GM21390 (cell line): ENCODE results near the gene IL32.

Experiments
- ATAC-seq: cut with Tn5 transposase; IDR thresholded peaks from one replicate; pipeline ENCODE4 v1.9.1; 2021; ENCODE audit not compliant: unreplicated experiment

The IL32 gene

DNA sequence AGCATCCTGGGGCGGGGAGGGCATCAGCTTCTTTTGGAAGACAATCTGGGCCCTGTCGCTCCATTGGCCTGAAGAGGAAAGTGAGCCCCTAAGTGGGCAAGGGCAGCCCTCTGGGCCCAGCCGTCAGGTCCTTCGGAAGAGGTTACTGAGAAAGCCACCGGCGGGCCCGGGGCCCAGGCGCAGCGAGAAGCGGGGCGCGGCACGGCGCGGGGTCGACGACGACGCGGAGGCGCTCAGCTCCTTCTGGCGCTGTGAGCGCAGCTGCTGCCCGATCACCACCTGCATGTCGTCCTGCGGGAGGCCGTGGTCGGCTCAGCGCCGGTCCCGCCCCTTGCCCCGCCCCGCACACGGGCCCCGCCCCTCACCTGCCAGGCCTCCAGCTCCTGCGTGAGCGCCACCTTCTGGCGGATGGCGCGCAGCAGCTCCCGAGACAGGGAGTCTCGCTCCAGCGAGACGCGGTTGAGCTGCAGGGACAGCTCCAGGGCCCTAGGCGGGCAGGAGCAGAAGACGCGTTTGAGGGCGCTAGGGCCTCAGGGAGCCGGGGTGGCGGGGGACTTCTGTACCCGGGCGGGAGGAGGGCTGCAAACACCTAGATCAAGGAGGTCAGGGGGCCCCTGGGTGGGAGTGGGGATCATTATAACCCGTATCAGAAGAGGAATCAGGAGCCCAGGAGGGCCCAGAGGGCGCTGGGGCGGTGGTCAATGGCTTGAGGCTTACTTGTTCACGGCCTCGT is 37.3 kb upstream of the IL32 start:
- no peak for ATAC-seq

DNA sequence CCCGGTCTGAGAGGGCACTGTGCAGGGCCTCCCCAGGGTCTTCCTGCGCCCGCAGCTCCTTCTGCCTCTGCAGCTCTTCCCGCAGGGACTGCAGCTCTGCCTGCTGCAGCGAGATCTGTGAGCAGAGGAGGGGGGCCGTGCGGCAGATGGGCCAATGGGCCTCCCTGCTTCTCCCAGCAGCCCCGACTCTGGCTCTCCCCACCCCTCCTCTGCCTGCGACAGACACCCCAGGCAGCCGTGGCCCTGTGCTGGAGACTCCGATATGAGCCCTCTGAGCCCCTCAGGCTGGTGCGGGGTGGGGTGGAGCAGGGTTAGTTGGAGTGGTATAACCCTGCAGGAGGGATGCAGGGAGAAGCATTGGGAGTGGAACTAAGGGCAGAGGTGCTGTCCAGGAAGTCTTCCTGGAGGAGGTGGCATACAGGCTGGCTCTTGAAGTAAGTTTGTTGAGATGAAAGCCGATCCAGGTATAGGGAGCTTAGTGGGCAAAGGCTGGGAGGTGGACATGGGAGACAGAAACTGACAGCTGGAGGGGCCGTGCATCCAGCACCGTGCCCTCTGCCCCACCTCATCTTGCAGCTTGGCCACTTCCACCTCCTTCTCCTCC is 36.6 kb upstream of the IL32 start:
- no peak for ATAC-seq

DNA sequence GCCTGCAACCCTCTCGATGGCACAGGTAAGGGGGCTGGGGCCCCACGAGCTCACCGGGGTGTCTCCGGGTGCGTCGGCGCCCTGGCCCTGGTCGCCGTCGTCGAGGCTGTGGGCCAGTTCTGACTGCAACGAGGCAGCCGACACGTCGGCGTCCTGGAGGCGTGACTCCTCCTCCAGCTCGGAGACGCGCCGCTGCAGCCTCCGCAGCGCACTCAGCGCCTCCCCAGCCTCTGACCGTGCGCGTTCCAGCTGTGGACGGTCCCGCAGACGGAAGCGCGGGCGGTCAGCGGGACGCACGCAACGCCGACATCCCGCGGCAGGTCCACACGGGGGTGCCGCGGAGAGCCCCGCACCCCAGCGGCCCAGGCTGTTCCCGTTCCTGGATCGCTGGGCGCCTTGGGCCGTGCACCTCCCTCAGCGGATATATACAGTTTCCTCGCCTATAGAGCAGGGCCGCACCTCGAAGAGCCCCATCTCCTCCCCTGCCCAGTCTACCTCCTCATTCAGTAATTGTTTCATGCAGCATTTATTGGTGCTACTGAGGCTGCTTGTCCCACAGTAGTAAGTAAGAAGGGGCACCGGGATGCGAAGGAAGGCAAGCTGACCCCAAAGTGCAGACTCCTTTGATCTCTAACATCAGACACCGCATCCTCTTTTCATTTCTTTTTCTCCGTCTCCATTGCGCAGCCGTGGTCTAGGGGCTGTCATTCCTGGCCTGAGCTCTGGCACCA is 35.8 kb upstream of the IL32 start:
- no peak for ATAC-seq

DNA sequence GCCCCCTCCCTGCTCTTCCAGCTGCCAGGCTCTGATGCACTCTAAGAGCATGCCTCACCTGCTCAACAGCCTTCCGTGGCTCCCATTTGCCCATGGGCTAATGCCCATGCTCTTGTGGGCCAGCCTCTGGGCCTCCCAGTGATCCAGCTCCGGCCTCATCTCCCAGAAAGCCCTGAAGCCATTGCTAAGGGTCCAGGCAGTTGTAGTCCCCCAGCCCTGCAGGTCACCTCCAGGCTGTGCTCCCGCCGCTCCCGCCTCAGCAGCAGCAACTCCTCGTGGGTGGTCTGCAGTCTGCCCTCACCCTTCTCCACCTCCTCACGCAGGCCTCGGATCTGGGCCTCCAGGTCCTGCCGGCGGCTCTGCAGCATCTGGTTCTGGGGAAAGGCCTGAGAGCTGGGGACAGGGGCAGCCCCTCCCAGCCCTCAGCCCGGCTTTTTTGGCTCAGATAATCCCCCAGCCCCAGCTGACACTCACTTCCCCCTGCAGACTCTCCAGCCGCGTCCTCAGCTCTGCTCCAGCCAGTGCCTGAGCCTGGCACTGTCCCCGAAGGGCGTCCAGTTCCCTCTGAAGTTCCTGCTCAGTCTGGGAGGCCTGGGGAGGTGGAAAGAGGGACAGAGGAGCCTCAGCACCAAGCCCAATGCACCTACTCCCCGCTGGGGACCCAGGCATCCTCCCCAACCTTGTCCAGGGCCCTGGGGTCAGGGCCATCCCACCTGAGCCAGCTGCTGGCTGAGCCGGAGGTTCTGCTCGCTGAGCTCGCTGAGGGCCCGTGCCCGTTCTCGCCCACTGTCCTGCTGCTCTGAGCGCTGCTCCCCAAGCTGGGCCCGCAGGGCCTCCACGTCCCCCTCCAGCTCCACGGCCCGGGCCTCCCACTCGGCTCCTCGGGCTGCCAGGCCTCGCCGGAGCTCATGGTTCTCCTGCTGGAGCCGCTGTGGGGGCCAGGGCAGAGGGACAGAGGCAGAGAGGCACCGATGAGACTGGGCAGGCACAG is 34.9 kb upstream of the IL32 start:
- no peak for ATAC-seq

DNA sequence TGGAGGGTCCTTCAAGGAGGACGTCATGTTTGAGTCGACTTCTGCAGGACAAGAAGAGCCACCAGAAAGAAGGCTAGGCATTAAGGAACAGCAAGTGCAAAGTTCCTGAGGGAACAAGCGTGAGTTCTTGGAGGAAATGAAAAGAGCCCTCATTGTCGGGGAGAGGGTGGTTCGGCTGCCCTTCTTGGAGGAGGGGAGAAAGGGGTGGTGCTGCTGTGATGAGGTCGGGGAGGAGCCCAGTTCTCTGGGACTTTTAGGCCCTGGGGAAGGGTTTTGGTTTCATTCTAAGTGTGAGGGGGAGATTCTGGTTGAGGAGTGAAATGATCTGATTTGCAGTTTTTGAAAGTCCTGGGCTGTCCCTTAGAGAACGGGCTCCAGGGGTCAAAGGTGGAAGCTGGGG is 32.8 kb upstream of the IL32 start:
- ATAC-seq, result no peak

DNA sequence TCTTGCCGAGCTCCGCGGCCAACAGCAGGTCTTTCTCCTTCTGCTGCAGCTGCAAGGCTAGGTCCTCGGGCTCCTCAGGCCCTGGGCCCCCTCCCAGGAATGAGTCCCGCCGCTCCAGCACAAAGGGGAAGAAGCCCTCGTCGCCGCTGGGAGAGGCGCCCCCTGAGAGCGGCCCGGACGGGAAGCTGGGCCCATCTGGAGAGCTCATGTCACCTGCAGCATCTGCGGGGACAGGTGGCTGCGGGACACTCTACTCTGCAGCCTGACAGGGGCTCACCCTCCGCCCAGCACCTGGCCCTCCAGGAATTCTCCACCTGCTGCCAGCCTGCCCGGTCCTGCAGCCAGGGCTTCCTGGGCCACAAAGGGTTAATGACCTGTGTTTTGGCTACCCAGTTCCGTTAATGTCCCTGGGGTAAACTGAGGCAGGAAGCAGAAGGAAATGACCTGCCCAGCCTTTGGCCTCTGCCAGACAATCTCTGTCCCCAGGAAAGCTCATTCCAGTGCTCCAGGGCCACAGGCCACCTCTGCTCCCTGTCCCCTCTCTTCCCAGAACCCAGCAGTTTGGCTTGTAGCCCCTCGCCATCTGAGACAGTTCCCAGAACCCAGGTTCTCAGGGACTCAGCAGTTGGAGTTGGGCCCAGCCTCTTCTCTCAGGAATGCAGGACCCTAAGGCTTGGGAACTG is 30.0 kb upstream of the IL32 start:
- ATAC-seq, result no peak

DNA sequence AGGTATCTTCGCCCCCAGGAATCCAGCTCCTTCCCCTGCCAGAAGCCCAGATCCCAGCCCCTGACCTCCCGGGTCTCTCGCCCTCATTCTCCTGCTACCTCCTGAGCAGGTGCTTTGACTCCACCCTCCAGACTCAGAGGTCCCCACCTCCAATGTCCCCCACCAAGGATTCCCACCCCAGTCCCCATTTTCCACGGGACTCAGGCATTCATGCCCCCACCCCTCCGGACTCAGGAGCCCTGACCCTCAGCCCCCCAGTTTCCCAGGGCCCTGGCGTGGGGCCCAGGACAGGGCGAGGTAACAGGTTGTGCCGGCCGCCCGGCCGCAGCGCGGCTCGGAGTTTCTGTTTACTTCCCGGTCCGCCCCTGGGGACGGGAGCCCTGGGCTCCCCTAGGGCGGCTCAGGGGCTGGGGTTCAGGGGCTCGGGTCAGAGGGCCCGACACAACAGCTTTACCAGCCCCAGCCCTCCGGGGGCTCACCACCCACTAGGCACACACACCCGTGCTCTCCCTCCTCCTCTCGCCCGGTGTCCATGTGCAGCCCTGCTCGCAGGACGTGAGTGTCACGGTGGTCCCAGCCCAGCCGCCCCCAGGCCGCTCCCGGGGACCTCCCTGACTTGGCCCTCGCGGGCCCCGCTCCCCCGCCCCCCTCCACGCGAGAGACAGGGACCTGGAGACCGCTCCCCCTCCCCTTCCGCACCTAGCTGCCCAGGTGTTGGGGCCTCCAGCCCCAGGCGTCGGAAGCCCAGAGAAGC is 29.3 kb upstream of the IL32 start:
- no peak for ATAC-seq

DNA sequence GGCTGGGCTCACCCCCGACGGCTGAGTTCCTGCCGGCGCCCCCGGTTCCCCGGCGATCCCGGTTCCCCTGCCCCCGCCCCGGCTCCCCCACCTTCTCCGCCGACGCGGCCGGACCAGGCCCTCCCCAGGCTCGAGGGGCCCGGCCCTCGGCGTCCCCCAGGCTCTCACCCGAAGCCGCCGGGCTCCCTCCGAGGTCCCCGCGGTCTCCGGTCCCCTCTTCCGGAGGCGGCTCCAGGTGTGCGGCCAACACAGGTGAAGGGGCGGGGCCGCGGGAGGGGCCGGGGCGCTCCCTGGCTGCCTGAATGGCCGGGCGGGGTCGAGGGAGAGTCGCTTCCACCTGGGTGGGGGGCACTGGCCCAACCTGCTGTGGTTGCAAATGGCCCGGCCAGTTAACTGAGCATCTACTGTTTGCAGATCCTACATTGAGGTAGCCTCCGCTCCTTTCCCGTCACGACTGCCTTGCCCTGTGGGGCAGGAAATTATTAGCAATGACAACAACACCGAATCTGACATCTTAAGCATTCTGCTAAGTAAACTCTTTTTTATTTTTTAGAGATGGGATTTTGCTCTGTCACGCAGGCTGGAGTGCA is 28.6 kb upstream of the IL32 start, which contains the start of gene BICDL2:
Gene BICDL2, minus strand, starts transcription at position 219 of the 590 bp plus-strand sequence. CDS start 1,448 bp downstream, outside the sequence.
- ATAC-seq, result no peak

DNA sequence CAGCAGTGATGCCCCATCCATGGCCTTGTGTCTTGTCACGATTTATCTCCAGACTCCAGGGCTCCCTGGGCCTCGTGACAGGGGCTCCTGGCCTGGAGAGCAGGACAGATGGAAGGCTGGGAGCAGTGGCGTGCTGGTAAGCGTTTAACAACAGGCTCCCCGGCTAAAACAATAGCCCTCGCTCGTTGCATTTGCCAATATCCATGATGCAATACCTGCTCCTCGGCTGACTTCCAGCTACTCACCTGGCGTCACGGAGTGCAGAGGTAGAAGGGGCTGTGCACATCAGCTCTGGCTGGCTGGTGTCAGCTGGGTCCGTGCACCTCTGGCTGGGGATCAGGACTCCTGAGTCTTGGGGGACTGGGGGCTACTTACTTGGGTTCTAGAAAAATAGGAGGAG is 27.2 kb upstream of the IL32 start:
- no peak for ATAC-seq

DNA sequence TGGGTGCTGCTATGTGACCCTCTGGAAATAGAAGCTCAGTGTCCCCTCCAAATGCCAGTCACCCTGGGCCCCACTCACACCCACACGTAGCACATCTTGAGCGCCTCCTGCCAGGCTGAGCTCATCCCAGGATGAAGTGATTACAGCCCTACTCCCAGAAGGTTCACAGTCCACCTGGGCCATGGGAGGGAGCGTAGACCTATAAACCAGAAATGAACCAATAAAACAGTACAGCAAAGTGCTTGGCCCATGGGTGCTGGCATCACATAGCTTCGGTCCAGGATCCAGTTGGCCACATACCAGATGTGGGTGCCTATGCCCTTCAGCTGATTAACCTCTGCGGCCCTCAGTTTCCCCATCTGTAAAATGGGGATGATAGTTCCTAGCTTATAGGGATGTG is 26.5 kb upstream of the IL32 start:
- no peak for ATAC-seq

DNA sequence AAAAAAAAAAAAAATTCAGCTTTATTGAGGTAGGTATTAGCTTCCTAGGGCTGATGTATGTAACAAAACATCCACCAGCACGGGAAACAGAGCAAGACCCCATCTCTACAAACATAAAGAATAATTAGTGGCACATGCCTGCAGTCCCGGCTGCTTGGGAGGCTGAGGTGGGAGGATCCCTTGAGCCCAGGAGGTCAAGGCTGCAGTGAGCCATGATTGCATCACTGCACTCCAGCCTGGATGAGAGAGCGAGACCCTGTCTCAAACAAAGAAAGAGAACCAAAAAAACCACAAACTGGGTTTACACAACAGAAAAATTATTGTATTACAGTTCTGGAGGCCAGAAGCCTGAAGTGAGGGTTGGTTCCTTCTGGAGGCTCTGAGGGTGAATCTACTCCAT is 23.1 kb upstream of the IL32 start:
- no peak for ATAC-seq

DNA sequence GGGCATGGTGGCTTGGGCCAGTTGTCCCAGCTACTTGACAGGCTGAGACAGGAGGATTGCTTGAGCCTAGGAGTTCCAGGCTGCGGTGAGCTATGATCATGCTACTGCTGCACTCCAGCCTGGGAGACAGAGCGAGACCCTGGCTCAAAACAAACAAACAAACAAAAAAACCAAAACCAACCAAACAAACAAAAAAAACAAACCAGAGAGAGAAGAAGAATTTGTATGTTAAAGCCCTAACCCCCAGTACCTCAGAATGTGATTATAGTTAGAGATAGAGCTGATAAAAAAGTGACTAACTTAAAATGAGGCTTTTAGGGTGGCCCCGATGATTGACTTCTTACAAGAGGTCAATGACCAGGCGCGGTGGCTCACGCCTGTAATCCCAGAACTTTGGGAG is 20.7 kb upstream of the IL32 start:
- no peak for ATAC-seq

DNA sequence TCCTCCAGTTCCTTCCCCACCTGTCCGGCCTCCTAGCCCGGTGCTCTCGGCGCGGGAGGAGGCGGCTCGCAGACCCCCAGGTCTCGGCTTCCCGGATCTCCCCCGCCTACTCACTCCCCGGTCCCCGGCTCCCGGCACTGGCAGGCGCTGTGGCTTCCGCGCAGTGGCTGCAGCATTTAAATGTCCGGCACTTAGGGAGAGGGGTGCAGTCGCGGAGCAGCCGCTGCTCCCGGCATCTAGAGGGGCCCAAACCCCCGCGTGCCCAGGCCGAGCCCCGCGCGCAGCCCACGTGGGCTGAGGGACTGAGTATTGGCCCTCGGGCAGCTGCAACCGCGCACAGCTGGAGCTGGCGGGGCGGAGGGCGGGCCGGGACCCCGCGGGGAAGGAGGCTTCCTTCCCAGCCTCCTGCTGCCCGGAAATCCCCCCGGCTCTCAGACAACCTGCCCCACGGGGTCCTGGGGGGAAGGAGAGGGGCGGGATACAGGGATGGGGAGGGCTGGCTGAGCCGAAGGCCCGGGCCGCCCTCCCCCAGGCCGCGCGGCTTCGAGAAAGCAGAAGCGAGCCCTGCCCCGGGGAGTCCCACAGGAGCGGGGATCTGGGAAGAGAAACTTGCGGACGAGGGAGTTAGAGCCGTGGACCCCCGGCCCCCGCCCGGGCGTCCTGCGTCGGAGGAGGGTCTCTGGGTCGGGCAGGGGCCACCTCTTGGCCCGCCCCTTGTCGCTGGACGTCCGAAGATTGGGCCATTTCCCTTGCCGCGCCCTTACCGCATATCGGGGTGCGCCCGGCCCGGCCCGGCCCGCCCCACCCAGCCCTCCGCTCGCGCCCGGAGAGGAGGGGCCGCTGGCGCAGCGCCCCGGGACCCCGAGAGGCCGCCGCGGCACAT is 19.4 kb upstream of the IL32 start, which contains the start of gene MMP25:
Gene MMP25, plus strand, starts transcription at position 804 of the 883 bp plus-strand sequence. CDS start 357 bp downstream, outside the sequence.
- no peak for ATAC-seq

DNA sequence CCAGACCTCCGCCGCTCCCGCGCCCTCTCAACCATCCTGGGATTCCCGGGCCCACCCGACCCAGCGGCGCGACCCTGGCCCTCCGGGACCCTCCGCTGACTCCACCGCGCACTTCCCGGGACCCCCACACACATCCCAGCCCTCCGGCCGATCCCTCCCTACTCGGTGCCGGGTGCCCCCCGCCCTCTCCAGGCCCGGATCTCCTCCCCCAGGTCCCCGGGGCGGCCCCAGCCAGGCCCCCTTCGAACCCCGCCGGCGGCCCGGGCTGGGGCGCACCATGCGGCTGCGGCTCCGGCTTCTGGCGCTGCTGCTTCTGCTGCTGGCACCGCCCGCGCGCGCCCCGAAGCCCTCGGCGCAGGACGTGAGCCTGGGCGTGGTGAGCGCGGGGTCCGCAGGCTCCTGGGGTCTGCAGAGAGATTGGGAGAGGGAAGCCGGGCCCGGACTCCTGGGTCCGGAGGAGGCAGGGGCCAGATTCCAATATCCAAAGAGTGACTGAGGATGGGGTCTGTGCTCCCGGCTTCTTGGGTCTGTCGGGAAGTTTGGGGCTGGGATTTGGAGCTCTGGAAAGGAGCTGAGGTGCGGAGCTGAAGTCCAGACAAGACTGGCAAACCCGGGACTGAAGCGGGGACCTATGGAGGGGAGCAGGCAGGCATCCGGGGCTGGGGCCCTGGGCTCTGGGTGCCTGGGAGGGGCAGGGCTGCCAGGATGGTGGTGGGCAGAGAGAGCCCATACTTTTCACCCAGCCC is 18.6 kb upstream of the IL32 start:
- no peak for ATAC-seq

DNA sequence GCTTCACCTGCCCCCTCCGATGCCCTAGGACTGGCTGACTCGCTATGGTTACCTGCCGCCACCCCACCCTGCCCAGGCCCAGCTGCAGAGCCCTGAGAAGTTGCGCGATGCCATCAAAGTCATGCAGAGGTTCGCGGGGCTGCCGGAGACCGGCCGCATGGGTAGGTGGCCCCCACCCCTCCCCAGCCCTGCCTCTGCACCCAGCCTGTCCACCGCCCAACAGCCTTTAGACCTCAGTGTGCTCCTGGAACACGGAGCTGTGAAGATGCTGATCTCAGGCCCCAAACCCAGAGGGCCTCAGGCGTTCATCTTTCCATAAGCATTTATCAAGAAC is 18.1 kb upstream of the IL32 start:
- ATAC-seq, result no peak

DNA sequence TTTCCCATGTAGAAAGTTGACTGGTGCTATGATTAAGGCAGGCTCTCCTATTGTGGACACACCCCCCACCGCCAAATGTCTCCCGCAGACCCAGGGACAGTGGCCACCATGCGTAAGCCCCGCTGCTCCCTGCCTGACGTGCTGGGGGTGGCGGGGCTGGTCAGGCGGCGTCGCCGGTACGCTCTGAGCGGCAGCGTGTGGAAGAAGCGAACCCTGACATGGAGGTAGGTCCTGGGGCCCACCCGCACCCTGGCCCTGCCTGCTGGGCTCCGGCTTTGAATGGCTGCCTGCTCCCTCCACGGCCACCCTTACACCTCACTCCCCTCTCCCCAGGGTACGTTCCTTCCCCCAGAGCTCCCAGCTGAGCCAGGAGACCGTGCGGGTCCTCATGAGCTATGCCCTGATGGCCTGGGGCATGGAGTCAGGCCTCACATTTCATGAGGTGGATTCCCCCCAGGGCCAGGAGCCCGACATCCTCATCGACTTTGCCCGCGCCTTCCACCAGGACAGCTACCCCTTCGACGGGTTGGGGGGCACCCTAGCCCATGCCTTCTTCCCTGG is 15.4 kb upstream of the IL32 start:
- ATAC-seq, result no peak

DNA sequence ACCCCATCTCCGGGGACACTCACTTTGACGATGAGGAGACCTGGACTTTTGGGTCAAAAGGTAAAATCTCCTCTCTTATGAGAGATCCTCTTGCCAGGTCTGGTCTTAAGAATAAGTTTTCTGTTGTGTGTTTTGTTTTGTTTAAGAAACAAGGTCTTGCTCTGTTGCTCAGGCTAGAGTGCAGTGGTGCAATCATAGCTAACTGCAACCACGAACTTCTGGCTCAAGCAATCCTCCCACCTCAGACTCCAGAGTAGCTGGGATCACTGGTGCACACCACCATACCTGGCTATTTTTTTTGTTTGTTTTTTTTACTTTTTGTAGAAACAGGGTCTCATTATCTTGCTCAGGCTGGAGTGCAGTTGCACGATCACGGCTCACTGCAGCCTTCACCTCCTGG is 15.0 kb upstream of the IL32 start:
- no peak for ATAC-seq
